Transverse colon (tissue), 4 donors: Measurements from ENCODE around the gene SLC6A18. TPM values are rescaled to one million over a fixed set of nuclear protein-coding genes. Genes with fewer than 3 reads are reported as not detected.

Source experiments
- DNase-seq: peaks from one replicate; pipeline ENCODE4 v3.0.0-alpha.2; 2019
- H3K27ac ChIP-seq, 4 donors: fragments of 200-600 bp; sonication (generic); 2 replicates each; pipeline ENCODE4 v1.5.1; 2016 to 2018; ENCODE audit warnings: inconsistent platforms in 4 of 4
- H3K27me3 ChIP-seq: fragments of 200-600 bp; sonication (generic); 2 replicates; pipeline ENCODE4 v1.5.1; 2017; ENCODE audit warnings: inconsistent platforms
- H3K36me3 ChIP-seq, 4 donors: fragments of 200-600 bp; sonication (generic); 2 replicates each; pipeline ENCODE4 v1.5.1; 2017 to 2019; ENCODE audit warnings: inconsistent platforms in 4 of 4
- H3K4me1 ChIP-seq, 4 donors: fragments of 200-600 bp; sonication (generic); 2 replicates each; pipeline ENCODE4 v1.5.1; 2017 to 2020; ENCODE audit warnings: inconsistent platforms in 4 of 4
- H3K4me3 ChIP-seq, 4 donors: fragments of 200-600 bp; sonication (generic); 1 replicate in 1 of 4; 2 replicates in 3 of 4; pipeline versions ENCODE4 v1.5.1 to v1.6.1; 2017 to 2019; ENCODE audit warnings: inconsistent platforms in 4 of 4
- H3K9me3 ChIP-seq, 2 donors: fragments of 200-600 bp; sonication (generic); 2 replicates each; pipeline ENCODE4 v1.5.1; 2017 to 2019; ENCODE audit warnings: inconsistent platforms in 2 of 2
- EP300 ChIP-seq: sonication (generic); formaldehyde crosslinking; IDR thresholded peaks from one replicate; pipeline ENCODE4 v1.6.1; 2017; ENCODE audit warnings: antibody characterized with exemption, low read depth
- POLR2A ChIP-seq: fragments of 450-650 bp; IDR thresholded peaks from one replicate; pipeline ENCODE4 v1.6.1; 2016; ENCODE audit warnings: antibody characterized with exemption, mild to moderate bottlenecking, moderate library complexity
- POLR2AphosphoS5 ChIP-seq, 3 donors: sonication (generic); formaldehyde crosslinking; IDR thresholded peaks; one replicate each; pipeline ENCODE4 v1.6.1; 2016; ENCODE audit warnings: antibody characterized with exemption in 3 of 3
- WGBS, 2 donors: methylation state at CpG; one replicate each; pipeline ENCODE4 v1.1.5; 2018; ENCODE audit warnings: low coverage in 1 of 2; 5-methylcytosine and 5-hydroxymethylcytosine counted together
- in situ Hi-C, 4 donors: fragments of 200-750 bp; cut with MboI; loops; one replicate each; pipeline versions ENCODE4 v1.15.0 to v1.15.1; 2017; ENCODE audit warnings: low sequenced_read_pairs in 3 of 4, low pct_ligation_motif_present in 1 of 4, low pct_unique_long_range_greater_than_20kb in 1 of 4
- intact Hi-C: fragments of 100-400 bp; cut with DNase I; formaldehyde crosslinking; loops from one replicate; pipeline ENCODE4 v1.15.1; 2023; ENCODE audit warnings: low total_unique reads
- total RNA-seq, 4 donors: library from RNA; depleted of rRNA; stranded (reverse); fragments of >200 nt; gene quantifications; one replicate each; pipeline ENCODE4 v1.1.0, GENCODE V29; 2016
- TF ChIP-seq, protein P1 (sequence below), 5 experiments: fragments of 200-600 bp in 3 of 5; fragments of 450-650 bp in 2 of 5; sonication (generic) in 3 of 5; IDR thresholded peaks; 1 replicate in 2 of 5; 2 replicates in 3 of 5; pipeline ENCODE4 v1.5.1; 2016 to 2017; ENCODE audit warnings: antibody characterized with exemption in 5 of 5, inconsistent platforms in 3 of 5, mild to moderate bottlenecking in 2 of 5, moderate library complexity in 1 of 5

SLC6A18 gene
- total RNA-seq, 4 donors from 2014 or later, result not detected

DNA sequence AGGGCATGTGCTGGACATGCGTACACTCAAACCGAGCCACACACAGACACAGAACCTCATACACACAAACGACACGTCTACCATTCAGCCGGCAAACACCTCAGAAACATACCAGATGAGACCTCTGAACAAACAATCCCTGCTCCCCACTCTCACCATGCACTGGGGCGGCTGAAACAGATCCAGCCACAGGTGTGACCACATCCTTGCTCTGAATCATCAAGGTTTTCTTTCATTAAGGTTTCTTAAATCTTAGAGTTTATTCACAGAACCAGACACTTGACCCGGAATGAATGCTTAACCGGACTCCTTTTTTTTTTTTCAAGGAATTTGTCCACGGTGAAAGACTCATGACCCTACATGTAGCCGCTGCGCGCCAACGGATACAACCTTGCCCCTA is 43.5 kb downstream of the SLC6A18 start:
- H3K36me3 ChIP-seq, result no peaks in the 10 kb centered on the region
- no peak overlapping the region for H3K4me3 ChIP-seq
- 79% methylated on average over 13 of the region's 13 CpGs; no CpG with 5 or more reads in 1 of the 2 donors for WGBS, 2 donors
- no peaks in the 10 kb centered on the region for H3K9me3 ChIP-seq
- no peak for DNase-seq
- no peak overlapping the region for H3K27ac ChIP-seq
- intact Hi-C loops (no loop called here), in situ Hi-C loops (no loop called here)
- TF ChIP-seq POLR2A (no peak), EP300 (no peak), POLR2AphosphoS5 (IDR thresholded peaks at IDR 0.05) (no peak)
- TF ChIP-seq, protein P1, sequence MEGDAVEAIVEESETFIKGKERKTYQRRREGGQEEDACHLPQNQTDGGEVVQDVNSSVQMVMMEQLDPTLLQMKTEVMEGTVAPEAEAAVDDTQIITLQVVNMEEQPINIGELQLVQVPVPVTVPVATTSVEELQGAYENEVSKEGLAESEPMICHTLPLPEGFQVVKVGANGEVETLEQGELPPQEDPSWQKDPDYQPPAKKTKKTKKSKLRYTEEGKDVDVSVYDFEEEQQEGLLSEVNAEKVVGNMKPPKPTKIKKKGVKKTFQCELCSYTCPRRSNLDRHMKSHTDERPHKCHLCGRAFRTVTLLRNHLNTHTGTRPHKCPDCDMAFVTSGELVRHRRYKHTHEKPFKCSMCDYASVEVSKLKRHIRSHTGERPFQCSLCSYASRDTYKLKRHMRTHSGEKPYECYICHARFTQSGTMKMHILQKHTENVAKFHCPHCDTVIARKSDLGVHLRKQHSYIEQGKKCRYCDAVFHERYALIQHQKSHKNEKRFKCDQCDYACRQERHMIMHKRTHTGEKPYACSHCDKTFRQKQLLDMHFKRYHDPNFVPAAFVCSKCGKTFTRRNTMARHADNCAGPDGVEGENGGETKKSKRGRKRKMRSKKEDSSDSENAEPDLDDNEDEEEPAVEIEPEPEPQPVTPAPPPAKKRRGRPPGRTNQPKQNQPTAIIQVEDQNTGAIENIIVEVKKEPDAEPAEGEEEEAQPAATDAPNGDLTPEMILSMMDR (IDR thresholded peaks at IDR 0.05), result no peak
- H3K27me3 ChIP-seq, result no peaks in the 10 kb centered on the region
- H3K4me1 ChIP-seq, result no peaks in the 10 kb centered on the region

DNA sequence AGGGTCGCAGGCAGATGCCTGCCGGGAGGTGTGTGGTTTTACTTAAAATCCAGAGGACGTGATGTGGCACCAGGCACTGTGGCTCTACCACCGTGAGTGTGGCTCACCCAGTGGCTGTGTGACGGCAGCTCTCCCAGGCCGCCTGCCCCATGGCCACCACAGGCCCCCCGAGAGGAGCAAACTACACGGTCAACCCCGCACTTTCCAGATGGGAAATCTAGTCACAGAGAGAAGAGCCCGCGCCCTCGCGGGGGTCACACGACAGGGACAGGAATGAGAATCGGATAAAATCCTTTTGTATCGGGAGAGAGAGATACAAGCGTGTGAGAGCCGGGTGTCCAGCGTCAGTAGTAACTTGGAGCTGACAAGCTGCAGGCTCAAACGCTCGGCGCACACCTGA is 45.2 kb downstream of the SLC6A18 start:
- Histone ChIP-seq H3K4me1 (no peaks in the 10 kb centered on the region), H3K36me3 (no peaks in the 10 kb centered on the region), H3K27ac (no peak overlapping the region), H3K4me3 (no peak overlapping the region), H3K27me3 (no peaks in the 10 kb centered on the region), H3K9me3 (no peaks in the 10 kb centered on the region)
- 90 to 94% methylated on average over 2 to 22 of the region's 22 CpGs for WGBS, 2 donors
- in situ Hi-C loops, result no loop called here
- intact Hi-C loops, result no loop called here
- no peak for DNase-seq
- no peak for TF ChIP-seq POLR2AphosphoS5 (IDR thresholded peaks at IDR 0.05)
- TF ChIP-seq EP300, result no peak
- TF ChIP-seq, protein P1 (IDR thresholded peaks at IDR 0.05), result no peak
- no peak for TF ChIP-seq POLR2A

DNA sequence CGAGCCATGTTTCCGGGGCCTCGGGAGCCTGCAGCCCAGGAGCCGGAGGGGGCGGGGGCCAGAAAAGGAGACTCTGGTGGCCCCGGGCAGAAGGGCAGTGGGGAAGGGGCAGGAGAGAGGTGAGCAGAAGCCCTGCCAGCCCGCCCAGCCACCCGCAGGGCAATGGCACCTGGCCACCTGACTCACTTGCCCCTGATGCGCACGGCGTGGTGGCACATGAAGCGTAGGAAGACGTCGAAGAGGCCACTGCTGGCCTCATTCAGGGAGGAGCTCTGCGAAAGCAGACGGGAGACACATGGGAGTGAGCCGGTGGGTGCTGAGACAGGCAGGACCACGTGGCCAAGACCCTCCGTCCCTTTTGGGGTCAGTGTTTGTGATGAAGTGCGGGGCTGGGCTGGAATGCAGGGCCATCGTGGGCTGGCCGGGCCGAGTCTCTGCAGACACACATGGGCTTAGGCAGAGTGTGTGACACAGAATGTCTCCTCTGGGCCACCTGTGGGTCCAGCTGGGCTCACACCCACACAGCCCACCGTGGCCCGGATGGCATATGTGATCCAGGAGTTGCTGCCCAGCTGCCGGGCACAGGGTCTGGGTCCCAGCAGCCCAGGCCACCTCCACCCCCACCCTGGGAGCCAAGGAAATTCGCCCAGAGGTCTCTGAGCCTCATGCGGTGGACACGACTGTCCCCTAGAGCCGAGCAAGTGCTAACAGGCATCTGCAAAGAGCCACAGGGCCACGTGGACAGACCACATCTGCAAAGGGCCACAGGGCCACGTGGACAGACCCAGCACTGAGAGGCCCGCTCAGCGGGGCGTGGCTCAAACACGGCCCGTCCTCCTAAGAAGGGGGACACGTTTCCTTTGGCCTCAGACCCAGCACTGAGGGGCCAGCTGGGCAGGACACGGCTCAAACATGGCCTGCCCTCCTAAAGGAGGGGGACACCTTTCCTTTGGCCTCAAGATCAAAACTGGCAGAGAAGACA is 46.0 kb downstream of the SLC6A18 start:
- no peak for DNase-seq
- Histone ChIP-seq H3K36me3 (no peaks in the 10 kb centered on the region), H3K9me3 (no peaks in the 10 kb centered on the region), H3K4me1 (no peaks in the 10 kb centered on the region), H3K27me3 (no peaks in the 10 kb centered on the region), H3K4me3 (no peak overlapping the region), H3K27ac (no peak overlapping the region)
- no peak for TF ChIP-seq POLR2A
- TF ChIP-seq, protein P1 (IDR thresholded peaks at IDR 0.05), result no peak
- TF ChIP-seq POLR2AphosphoS5 (IDR thresholded peaks at IDR 0.05), result no peak
- no peak for TF ChIP-seq EP300
- WGBS, 2 donors, result 81 to 93% methylated on average over 4 to 39 of the region's 39 CpGs
- intact Hi-C loops (no loop called here), in situ Hi-C loops (no loop called here)

DNA sequence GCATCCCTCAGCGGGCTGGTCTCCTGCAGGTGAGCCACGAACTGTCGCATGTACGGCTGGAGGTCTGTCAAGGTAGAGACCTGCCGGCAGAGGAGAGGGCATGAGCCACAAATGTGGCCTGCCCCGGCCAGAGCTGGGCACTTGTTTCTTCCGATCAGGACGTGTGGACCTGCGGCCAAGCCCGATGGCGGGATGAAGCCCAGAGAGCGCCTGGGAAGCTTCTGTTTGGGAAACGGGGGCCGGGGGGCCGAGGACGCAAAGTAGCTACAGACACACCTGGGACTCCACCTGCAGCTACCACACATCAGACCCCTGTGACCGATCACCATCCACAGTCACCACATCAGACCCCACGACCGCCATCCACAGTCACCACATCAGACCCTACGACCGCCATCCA is 47.0 kb downstream of the SLC6A18 start:
- in situ Hi-C loops (no loop called here), intact Hi-C loops (no loop called here)
- no peaks in the 10 kb centered on the region for H3K27me3 ChIP-seq
- no peaks in the 10 kb centered on the region for H3K36me3 ChIP-seq
- H3K9me3 ChIP-seq, result no peaks in the 10 kb centered on the region
- no peaks in the 10 kb centered on the region for H3K4me1 ChIP-seq
- TF ChIP-seq POLR2AphosphoS5 (IDR thresholded peaks at IDR 0.05) (no peak), EP300 (no peak), POLR2A (no peak)
- TF ChIP-seq, protein P1 (IDR thresholded peaks at IDR 0.05), result no peak
- H3K4me3 ChIP-seq, result no peak overlapping the region
- H3K27ac ChIP-seq, result no peak overlapping the region
- DNase-seq, result no peak
- 96% methylated on average over 19 of the region's 21 CpGs; no CpG with 5 or more reads in 1 of the 2 donors for WGBS, 2 donors
